ENCODE data around the gene KANTR. TPM values are rescaled to one million over a fixed set of nuclear protein-coding genes. Genes with fewer than 3 reads are reported as not detected.

KANTR gene
- total and polyA plus RNA-seq, 9 of the 15 experiments (the other 6 are each of a cell fraction or from before 2014, with no cell fraction given): 1.0 to 5.7 (median 3.4) TPM

GRCh38 chrX:53093177-53093655 lies 726 bp upstream of the KANTR start (continued):
- TF ChIP-seq ZNF407 (IDR thresholded peaks at IDR 0.05; ENCODE audit: low read depth) (no peak), SRSF9 (IDR thresholded peaks at IDR 0.05; ENCODE audit: borderline replicate concordance, low read depth, low read length) (no peak), SMARCA5 (IDR thresholded peaks at IDR 0.05) (peak; percentile 92), ZNF592 (IDR thresholded peaks at IDR 0.05) (no peak), ZBTB8A (IDR thresholded peaks at IDR 0.05; ENCODE audit: partially characterized antibody) (no peak), CBX8 (IDR thresholded peaks at IDR 0.05; ENCODE audit: borderline replicate concordance, extremely low read depth, low read depth, low read length, poor library complexity, severe bottlenecking) (no peak), BRF1 (IDR thresholded peaks at IDR 0.05; ENCODE audit: borderline replicate concordance, extremely low read depth, insufficient read length) (no peak), E2F6 (IDR thresholded peaks at IDR 0.05; ENCODE audit: borderline replicate concordance in 1 of 2, extremely low read depth in 1 of 2, insufficient read depth in 1 of 2, insufficient read length in 1 of 2, low read depth in 1 of 2, low read length in 1 of 2, poor library complexity in 1 of 2, severe bottlenecking in 1 of 2) (no peak), NFXL1 (CRISPR knock-in tag; IDR thresholded peaks at IDR 0.05) (no peak), MTA3 (IDR thresholded peaks at IDR 0.05; ENCODE audit: borderline replicate concordance) (0 out of 2 replicates have a peak, but pooled peaks have one; percentile 16)

Measured in K562 (cell line).